Mucosa of gallbladder (tissue), 1 donor: ENCODE data around the gene TESPA1. TPM values are rescaled to one million over a fixed set of nuclear protein-coding genes. Genes with fewer than 3 reads are reported as not detected.
"Not testable (repeated sequence)": the region's sequence is repeated elsewhere in the genome, so short reads cannot be mapped to it uniquely, and the experiment has no call there.

Experiments
- DNase-seq: peaks from one replicate; pipeline ENCODE4 v3.0.0-alpha.2; 2020; ENCODE audit warnings: low spot score
- total RNA-seq: library from RNA; stranded (reverse); gene quantifications from one replicate; pipeline ENCODE4 v1.2.1, GENCODE V29; 2021
- donor health status: DM: no; HTN: no; CAD: no.

TESPA1 gene
- total RNA-seq, 1 donor from 2014 or later = 4.1 TPM

DNA sequence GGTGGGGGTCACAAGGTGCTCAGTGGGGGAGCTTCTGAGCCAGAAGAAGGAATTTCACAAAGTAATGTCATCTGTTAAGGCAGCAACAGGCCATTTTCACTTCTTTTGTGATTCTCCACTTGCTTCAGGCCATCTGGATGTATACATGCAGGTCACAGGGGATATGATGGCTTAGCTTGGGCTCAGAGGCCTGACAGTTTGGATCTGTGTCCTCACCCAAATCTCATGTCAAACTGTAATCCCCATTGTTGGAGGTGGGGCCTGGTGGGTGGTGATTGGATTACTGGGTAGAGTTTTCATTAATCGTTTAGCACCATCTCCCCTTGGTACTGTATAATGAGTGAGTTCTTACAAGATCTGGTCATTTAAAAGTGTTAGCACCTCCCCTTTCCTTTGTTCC, 36.4 kb downstream of the TESPA1 start:
- DNase-seq = no peak

DNA sequence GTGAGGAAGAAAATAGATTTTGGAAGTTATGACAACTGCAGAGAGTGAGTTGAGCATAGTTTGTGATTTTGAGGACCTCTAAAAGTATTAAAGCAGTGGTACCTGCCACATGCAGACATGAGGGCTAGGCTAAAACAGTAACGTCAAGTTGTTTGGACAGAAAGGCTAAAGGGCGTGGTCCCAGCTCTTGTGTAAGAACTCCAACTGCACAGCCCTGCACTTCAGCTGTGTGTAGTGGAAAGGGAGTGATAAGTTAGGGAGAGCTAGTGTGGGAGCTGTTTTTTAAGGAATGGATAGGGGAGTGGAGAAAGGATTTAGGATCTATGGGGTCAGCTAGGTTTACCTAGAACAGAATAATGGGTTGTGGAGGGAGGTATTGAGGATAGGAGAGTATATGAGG, 39.5 kb downstream of the TESPA1 start:
- no peak for DNase-seq

DNA sequence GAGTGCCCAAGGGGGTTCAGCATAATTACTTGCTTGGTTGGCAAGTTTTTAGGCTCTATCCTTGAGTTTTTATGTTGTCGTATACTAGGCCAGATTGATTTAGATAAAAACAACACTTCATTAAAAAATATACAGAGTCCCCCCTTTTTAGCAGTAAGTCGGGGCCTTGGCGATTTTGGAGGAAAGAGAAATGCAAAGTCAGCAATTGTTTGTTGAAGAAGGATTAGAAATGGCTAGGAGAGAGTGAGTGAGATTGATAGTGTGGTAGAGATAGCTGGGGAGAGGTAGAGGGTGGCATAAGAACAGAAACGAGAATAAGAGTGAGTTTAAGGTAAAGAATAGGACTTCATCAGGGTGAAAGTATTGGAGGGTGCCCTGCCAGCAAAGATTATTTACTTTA, 41.3 kb downstream of the TESPA1 start:
- not testable (repeated sequence) for DNase-seq

DNA sequence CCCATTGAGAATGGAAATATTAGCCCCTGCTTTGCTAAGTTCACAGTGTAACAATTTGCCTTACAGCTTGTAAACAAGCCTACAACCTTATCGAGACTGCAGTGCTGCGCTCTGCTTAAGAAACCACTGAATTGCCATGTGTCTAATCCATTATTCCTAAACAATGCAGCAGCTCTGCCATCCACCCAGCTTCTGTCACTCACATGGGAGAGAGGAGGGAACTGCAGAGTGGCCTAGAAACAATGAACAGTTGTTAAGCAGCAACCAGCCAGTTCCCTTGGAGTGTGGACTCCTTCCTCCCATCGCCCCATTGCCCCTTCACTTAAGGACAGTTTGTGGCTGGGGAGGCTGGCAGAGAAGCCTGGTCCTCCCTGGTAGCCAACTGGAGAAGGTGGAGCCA, 42.9 kb downstream of the TESPA1 start:
- no peak for DNase-seq

DNA sequence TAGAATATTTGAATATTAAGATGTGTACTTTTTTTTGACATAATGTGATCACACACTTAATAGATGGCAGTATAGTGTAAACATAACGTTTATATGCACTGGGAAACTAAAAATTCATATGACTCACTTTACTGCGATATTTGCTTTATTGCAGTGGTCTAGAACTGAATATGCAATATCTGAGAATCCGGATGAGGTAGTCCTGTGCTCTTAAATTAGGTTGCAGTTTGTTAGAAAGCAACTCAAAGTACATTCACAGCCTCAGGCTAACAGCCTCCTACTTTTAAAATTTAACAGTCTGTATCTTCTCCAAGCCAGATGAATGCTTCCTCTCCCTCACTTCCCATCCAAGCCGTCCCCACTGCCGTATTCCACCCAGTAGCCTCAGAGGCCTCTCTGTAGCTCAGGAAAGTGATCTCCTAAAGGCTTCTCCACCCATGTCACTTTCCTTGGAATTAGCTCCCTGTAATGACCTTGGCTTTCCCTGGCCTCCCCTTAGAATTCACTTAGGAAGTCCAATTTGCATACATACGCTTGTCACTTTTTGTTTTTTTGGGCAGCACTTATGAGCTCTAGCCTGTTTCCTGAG, 43.7 kb downstream of the TESPA1 start:
- no peak for DNase-seq

DNA sequence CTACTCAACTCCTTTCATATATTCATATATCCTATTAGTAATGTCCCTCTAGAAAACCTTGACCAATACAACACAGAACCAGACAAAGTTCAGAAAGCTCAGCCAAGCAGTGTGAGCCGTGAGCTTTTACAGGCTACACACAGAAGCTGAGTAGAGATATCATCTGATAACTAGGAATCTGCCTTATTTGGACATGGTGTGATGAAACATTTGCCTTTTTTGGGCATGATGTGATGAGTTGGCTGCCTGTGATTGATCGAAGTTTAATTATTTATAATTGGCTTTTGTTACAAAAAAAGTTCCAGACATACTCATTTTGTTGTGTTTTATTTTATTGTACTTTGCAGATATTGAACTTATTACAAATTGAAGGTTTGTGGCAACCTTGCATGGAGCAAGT, 46.6 kb downstream of the TESPA1 start:
- DNase-seq = no peak

DNA sequence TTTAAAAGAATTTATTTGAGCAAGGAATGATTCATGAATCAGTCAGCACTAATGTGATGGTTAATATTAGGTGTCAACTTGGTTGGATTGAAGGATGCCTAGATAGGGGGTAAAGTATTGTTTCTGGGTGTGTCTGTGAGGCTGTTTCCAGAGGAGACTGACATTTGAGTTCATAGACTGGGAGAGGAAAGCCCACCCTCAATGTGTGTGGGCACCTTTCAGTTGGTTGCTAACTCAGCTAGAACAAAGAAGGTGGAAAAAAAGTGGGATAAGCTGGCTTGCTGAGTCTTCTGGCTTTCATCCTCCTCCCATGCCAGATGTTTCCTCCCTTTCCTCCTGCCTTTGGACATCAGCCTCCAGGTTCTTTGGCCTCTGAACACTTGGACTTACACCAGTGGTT, 47.2 kb downstream of the TESPA1 start:
- no peak for DNase-seq

DNA sequence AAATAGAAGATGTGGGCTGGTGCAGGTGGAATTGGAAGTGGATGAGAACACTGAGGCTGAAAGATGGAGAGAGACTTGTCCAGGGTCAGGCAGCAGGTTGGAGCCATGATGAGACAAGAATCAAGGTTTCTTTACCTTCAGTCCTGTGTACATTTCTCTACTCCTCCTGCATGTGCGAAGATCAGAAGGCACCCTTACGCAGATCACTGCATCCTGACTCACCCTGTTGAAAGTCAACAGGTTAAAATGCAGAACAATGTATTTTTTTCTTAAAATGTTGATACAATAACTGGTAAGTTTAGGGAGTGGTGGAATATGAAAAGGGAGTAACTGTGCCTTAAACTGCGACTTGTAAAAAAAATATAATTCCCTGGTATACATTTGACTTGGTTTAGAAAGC, 47.8 kb downstream of the TESPA1 start:
- DNase-seq = no peak

DNA sequence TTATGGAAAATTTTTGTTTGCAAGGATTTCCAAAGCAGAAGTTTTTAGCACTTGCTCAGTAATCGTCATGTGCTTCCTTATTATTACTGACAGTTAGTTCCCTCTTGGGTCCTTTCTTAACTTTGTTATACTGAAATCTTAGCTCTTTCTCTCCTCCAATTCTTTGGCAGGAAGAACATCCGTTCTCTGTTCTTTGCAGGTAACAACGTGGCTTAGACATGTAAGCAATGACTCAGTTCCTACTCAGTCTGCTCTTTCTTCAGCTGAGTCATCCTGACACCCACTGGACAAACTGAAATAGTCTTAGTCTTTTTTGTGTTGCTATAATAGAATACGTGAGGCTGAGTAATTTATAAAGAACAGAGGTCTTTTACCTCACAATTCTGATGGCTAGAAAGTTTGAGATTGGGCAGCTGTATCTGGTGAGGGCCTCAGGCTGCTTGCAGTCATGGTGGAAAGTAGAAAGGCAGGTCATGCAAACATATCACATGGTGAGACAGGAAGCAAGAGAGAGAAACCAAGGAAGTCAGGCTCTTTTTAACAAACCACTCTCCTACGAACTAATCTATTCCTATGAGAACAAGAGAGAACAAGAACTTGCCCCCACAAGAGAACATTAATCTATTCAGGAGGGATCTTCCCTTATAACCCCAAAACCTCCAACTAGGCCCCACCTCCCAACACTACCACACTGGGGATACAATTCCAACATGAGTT, 49.2 kb downstream of the TESPA1 start:
- no peak for DNase-seq

DNA sequence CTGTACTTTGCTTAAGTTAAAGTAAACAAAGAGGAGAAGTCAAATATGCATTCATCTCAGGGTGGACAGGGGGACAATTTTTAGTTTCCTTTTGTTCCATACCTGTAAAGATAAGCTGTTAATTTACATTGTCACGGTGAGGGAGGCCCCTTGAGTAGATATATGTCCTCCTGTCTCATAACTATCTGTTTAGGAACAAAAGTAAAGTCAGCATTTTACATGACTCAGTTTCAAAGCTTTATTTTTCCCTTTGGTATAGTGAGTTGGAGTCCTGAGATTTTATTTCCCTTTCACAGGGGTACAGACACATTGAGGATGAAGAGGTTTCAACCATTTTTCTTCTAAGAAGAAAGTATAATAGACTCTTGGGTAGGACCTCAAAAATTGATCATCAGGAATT, 50.1 kb downstream of the TESPA1 start:
- DNase-seq = no peak

DNA sequence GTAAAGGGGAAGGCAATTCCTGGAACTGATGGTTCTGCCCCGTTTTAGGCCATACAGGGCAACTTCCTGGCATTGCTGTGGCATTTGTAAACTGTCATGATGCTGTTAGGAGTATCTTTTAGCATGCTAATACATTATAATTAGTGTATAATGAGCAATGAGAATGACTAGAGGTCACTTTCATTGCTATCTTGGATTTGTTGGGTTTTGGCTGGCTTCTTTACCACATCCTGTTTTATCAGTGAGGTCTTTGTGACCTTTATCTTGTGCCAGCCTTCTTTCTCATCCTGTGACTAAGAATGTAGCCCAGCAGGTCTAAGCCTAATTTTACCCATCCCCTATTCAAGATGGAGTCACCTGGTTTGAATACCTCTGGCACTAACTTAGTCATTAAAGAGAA, 51.2 kb downstream of the TESPA1 start:
- no peak for DNase-seq

DNA sequence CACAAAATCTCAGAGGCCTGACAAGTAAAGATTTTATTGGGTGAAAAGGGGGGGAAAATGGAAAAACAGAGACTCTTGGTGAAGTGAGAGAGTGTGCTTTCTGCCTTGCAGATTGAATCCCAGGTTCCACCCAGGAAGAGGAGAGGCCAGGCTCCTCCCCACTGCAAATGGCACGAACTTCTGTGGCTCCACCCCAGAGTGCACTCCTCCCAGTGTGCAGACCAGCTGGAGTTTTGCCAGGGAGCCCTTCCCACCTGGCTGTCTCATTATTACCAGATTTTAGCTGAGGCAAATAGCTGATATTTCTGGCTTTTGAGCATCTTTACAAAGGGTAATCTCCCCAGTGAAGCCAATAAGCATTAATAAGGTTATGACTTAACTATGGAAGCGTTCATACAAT, 51.9 kb downstream of the TESPA1 start:
- no peak for DNase-seq

DNA sequence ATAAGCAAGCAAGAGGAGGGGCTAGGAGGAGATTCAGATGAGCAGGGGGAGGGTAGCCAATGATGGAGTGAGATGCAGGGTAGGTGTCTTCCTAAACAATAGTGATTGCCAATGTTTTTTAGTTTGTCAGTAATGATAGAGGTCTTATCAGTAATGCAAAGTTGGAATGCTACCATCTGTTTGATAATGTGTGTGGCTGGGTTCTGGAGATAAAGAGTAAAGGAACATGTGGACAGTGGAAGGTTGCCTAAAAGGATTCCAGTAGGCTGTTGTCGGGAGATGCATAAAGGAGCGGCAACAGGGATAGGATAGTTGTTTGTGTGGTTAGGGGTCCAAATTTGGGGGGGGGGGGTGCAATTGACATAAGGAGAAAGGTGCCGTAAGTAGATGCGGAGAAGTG, 52.5 kb downstream of the TESPA1 start:
- no peak for DNase-seq

DNA sequence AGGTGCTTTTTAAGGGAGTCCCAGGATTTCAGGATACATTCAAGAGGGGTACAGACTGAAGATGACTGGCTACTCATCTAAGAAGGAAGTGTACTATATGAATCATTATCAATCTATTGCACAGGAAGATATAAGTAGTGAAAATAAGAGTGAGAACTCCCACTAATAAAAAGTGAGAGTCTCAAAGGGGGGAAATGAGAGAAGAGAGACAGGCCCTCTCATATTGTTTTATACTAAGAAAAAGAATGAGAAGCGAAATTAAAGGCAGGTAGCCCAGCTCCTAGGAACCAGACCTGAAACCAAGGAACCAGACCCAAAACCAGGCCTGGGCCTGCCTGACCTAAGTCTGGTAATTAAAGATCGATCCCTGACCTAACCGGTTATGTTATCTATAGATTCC, 54.6 kb downstream of the TESPA1 start:
- no peak for DNase-seq

DNA sequence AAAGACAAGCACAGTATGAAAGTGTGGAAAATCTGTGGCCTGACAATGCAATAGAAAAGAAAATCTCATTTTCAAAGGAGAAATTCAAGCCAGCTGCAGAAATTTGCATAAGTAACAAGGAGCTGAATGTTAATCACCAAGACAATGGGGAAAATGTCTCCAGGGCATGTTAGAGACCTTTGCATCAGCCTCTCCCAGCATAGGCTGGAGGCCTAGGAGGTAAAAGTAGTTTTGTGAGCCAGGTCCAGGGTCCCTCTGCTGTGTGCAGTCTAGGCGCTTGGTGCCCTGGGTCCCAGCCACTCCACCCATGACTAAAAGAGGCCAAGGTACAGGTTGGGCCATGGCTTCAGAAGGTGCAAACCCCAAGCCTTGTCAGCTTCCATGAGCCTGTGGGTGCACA, 58.3 kb downstream of the TESPA1 start:
- DNase-seq = no peak

DNA sequence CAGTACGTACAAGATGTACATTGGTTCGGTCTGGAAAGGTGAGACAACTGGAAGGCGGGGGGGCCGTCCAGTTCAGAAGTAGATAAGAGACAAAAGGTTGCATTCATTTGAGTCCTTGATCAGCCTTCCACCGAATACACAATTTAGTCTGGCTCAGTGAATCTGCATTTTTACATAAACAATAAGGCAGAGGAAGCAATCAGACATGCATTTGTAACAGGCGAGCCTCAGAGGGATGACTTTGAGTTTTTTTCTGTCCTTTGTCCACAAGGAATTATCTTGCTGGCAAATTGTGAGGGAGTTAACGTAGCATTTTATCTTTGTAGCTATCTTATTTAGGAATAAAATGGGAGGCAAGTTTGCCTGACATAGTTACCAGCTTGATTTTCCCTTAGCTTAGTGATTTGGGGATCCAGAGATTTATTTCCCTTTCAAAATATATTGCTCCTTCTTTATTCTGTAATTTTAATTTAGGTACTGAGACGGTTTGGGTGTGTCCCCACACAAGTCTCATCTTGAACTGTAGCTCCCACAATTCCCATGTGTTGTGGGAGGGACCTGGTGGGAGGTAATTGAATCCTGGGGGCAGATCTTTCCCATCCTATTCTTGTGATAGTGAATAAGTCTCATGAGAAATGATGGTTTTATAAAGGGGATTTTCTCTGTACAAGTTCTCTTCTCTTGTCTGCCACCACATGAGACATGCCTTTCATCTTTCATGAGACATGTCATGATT, 59.4 kb downstream of the TESPA1 start:
- DNase-seq = no peak

DNA sequence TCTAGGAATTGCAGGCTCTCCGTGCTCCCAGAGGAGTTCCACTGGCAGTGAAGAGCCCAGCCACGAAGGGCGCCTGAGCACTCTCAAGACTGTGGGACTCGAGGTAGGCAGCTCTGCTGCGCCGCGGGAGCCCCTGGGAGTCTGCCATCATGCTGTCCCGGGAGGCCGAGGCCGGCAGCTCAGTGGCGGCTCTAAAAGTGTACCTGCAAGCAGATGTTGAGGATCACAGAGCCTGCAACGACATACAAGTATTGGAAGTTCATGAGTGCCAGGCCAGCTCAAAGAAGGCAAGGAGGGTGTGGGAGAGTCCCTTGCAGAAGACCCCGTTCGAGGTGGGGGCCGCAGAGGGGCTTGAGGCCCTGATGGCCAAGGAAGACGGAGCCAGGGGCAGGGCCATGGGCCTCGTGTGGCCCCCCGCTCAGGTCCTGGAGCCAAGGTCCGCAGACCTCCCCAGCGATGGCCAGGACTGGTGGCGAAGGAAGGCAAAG, 67.5 kb downstream of the TESPA1 start:
- DNase-seq = no peak

Other genes starting within 250 kb of the TESPA1 start
- gene MUCL1, start 130.2 kb downstream of the TESPA1 start, total RNA-seq = not detected
- gene NEUROD4, start 35.2 kb upstream of the TESPA1 start, total RNA-seq = not detected
- not detected for gene OR9K2, start 141.6 kb upstream of the TESPA1 start, total RNA-seq
- not detected for gene OR10A7, start 236.3 kb upstream of the TESPA1 start, total RNA-seq